ENCODE data around the gene PLCG2.

DNA sequence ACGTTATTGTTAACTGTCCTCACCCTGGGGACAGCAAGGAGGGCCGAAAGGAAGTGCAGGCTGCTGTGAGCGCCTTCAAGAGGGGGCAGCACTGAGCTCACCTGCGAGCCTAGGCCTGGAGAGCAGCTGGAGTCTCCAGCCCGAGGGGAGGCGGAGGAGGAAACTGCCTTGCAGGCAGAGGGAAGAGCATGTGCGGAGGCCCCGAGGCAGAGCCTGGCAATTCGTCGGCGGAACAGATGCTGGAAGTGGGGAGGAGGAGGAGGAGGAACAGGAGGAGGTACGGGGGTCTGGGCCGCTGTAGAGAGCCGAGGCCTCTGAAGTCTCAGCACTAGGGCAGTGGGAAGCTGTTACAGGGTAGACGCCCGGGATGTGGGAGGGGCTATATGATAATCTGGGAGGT, 49.6 kb upstream of the PLCG2 start:
- TF ChIP-seq POLR2A (IDR thresholded peaks at IDR 0.05) (no peak), CTCF (IDR thresholded peaks at IDR 0.05) (no peak)
